ENCODE measurements around the gene HK2.
"Not testable (repeated sequence)": the region's sequence is repeated elsewhere in the genome, so short reads cannot be mapped to it uniquely, and the experiment has no call there.

HK2 gene

GRCh38 chr2:74833418-74834233, at the start of gene HK2:
TSS of gene HK2 (plus strand) at chr2:74834127. CDS start at chr2:74834581, 454 bp downstream.
- DNase-seq: peak; percentile 77

GRCh38 chr2:74789271-74789670, 44.7 kb upstream of the HK2 start:
- no peak for DNase-seq

- DNase-seq: no peak
Measured at GRCh38 chr2:74792282-74792681, 41.6 kb upstream of the HK2 start.

GRCh38 chr2:74794878-74795277, 39.0 kb upstream of the HK2 start:
- not testable (repeated sequence) for DNase-seq

- DNase-seq: no peak
Measured at GRCh38 chr2:74806355-74806839, 27.5 kb upstream of the HK2 start.

- no peak for DNase-seq
Measured at GRCh38 chr2:74806920-74807319, 27.0 kb upstream of the HK2 start.

GRCh38 chr2:74812787-74813590, 20.9 kb upstream of the HK2 start:
- no peak for DNase-seq

GRCh38 chr2:74814102-74814501, 19.8 kb upstream of the HK2 start:
- no peak for DNase-seq

GRCh38 chr2:74815941-74816340, 18.0 kb upstream of the HK2 start:
- no peak for DNase-seq

GRCh38 chr2:74816540-74817303, 17.2 kb upstream of the HK2 start:
- no peak for DNase-seq

GRCh38 chr2:74817304-74817675, 16.6 kb upstream of the HK2 start:
- DNase-seq: no peak

- DNase-seq: no peak
Measured at GRCh38 chr2:74819702-74820101, 14.2 kb upstream of the HK2 start.

- DNase-seq: no peak
Measured at GRCh38 chr2:74821177-74822126, 12.5 kb upstream of the HK2 start.

GRCh38 chr2:74822771-74823566, 11.0 kb upstream of the HK2 start:
- DNase-seq: no peak

GRCh38 chr2:74824679-74825078, 9.2 kb upstream of the HK2 start:
- DNase-seq: no peak

GRCh38 chr2:74828543-74828942, 5.4 kb upstream of the HK2 start:
- no peak for DNase-seq

GRCh38 chr2:74831693-74832530, 2.0 kb upstream of the HK2 start:
- no peak for DNase-seq

GRCh38 chr2:74834234-74834791, 386 bp downstream of the HK2 start:
- DNase-seq: not testable (repeated sequence)

GRCh38 chr2:74834792-74835755, 1.1 kb downstream of the HK2 start:
- peak; percentile 39 for DNase-seq
